HG03103 (cell line): ENCODE results near the gene ZNF17.
"Not testable (repeated sequence)": the region's sequence is repeated elsewhere in the genome, so short reads cannot be mapped to it uniquely, and the experiment has no call there.

Experiments
- ATAC-seq: cut with Tn5 transposase; IDR thresholded peaks from one replicate; pipeline ENCODE4 v1.9.1; 2021; ENCODE audit warnings: low read depth; ENCODE audit not compliant: unreplicated experiment

The ZNF17 gene

DNA sequence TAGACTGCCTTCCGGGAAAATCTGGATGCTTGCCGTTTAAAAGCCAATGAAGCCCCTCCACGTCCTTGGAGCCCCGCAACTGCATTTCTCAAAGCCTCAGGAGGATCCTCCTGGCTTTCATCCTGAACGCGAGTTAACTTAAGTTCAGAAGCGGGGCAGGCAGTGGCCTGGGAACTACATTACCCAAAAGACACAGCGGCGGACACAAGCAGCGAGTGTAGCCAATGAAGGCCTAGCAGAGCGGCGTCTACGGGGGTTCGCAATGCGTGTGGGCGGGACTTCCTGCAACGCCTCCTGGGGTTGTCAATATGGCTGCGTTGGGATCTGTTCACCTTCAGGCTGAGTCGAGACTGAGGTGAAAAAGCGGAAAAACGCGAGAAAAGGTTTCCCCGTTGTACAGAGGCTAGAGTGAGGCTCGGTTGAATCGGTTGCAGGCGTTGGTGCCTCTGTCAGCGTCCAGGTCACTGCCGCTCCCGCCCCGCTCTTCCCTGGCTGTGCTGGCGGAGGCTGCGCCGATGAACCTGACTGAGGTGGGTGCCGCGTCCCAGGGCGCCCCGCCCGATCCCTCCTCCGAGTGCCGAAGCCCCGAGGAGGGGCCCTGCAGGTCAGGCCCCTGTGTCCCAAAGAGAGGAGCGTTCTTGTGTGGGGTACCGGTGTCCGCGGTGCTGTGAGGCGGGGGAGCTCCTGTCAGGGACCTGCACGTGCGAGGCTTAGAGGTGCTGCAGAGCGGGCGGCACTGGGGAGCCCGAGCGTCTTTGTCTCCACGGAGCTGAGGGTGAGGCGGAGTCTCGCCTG is at the start of gene ZNF17:
Gene ZNF17 (plus strand): TSS at position 285 of the 795 bp plus-strand sequence. CDS start 2,455 bp downstream, outside the sequence.
- peak; percentile 97 for ATAC-seq

DNA sequence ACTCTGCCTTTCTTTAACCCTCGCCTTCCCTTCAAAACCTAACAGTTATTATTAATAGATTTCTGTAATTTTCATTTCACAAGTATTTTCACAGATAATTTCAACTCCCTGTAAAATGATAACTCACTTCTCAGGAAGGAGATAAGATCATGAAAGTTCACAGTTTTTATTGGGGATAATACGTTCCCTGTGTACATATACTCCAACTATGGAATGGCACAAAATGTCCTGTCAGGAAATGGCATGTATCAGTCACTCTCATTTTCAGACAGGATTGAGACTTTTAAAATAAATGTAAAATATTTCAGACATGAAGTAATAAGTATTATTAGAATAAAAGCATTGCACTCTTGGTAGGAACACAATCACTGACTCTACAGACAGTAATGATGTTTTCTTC is 48.5 kb upstream of the ZNF17 start:
- no peak for ATAC-seq

GRCh38 chr19:57362997-57363687 is 47.8 kb upstream of the ZNF17 start, which contains the start of the genes TRAPPC2B and ZNF547:
TSS of gene TRAPPC2B (plus strand) at chr19:57363551. CDS start at chr19:57364834, 1,283 bp downstream.
TSS of gene ZNF547 (plus strand) at chr19:57363551. CDS start at chr19:57368556, 5,005 bp downstream.
- ATAC-seq = peak; percentile 95

- no peak for ATAC-seq
These were observed 47.2 kb upstream of the ZNF17 start for GRCh38 chr19:57363688-57364181.

GRCh38 chr19:57366776-57367175 is 44.2 kb upstream of the ZNF17 start:
- ATAC-seq = no peak

DNA sequence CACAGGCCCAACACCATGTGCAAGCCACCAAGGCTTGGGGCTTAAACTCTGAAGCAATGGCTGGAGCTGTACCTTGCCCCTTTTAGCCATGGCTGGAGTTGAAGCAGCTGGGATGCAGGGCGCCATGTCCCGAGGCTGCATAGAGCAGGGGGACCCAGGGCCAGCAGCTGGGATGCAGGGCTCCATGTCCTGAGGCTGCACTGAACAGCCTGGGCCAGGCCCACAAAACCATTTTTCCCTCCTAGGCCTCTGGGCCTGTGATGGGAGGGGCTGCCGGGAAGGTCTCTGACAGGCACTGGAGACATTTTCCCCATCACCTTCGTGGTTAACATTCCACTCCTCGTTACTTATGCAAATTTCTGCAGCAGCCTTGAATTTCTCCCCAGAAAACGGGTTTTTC is 36.8 kb upstream of the ZNF17 start:
- no peak for ATAC-seq

DNA sequence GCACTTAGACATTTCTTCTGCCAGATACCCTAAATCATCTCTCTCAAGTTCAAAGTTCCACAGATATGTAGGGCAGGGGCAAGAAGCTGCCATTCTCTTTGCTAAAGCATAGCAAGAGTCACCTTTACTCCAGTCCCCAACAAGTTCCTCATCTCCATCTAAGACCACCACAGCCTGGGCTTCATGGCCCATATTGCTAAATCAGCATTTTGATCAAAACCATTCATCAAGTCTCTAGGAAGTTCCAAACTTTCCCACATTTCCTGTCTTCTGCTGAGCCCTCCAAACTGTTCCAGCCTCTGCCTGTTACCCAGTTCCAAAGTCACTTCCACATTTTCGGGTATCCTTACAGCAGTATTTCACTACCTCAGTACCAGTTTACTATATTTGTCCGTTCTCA is 36.3 kb upstream of the ZNF17 start:
- not testable (repeated sequence) for ATAC-seq

- ATAC-seq = no peak
These were observed 34.8 kb upstream of the ZNF17 start for GRCh38 chr19:57376151-57376550.

DNA sequence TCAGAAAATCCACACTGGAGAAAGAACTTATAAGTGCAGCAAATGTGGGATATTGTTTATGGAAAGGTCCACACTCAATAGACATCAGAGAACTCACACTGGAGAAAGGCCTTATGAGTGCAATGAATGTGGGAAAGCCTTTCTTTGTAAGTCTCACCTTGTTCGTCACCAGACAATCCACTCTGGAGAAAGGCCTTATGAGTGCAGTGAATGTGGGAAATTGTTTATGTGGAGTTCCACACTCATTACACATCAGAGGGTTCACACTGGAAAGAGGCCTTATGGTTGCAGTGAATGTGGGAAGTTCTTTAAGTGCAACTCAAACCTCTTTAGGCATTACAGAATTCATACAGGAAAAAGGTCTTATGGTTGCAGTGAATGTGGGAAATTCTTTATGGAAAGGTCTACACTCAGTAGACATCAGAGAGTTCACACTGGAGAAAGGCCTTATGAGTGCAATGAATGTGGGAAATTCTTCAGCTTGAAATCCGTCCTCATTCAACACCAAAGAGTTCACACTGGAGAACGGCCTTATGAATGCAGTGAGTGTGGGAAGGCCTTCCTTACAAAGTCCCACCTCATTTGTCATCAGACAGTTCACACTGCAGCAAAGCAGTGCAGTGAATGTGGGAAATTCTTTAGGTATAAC is 33.3 kb upstream of the ZNF17 start:
- ATAC-seq = no peak

DNA sequence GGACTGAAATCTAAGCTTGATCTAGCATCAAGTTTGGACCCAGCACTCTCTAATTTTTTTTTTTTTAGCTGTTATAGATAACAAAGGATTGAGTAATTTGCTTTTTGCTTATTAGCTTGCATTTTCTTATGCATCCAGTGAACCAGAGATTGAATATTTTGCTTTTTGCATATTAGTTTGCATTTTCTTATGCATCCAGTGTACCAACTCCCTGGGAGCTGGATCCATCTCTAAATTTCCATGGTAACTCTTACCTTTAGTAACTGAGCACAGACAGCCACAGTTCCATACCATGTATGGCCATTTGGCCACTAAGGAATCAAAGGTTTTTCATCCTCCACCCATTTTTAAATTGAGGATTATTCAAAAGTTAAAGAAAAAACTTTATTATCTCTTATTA is 30.0 kb upstream of the ZNF17 start:
- no peak for ATAC-seq

DNA sequence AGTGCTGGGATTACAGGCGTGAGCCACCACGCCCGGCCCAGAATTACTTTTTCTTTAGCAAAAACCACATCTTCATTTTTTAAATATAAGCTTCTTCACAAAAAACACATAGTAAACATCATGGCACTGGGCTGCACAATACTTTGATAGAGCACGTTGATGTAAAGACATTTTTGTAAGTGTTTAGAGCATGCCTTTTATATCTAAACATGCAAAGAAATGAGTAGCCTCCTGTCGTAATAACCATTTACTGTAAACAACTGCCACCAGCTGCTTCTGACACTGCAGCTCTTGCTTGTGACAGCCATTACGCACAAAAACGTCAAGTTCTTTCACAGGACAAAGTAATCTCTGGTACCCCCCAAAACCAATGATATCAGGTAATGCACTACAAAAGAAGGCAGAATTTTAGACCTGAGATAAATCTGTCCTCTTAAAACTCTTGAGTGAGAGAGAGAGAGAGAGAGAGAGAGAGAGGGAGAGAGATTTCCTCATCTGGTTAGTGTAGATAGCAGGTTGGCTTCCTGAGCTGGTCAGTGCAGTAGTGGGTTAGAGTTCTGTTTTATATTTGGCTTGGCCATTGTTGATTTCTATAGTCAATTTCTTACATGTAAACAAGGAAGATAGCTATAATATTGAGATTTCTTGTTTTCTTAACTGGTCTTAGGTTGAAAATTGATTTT is 28.0 kb upstream of the ZNF17 start:
- no peak for ATAC-seq

DNA sequence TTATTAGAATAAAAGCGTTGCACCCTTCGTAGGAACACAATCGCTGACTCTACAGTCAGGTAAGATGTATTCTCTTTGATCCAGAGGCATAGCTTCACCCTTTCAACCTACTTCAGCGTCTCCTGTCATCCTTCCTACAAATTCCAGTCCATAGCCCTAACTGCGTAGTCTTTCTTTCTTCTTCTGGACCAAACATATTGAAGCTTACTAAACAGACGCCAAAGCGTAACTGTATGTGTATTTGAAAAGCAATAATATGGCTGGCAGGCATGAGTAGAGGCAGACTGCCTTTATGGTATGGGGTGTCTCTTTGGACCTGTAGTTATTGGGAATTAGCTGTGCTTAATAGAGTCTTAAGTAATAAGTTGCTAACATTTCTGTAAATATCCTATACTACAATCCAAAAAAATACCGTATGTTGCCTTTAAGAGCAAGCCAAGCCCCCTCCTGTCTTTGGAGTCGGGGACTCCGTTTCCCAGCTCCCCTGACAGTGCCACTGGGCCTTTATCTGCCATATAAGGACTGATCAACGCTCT is 21.7 kb upstream of the ZNF17 start:
- no peak for ATAC-seq

DNA sequence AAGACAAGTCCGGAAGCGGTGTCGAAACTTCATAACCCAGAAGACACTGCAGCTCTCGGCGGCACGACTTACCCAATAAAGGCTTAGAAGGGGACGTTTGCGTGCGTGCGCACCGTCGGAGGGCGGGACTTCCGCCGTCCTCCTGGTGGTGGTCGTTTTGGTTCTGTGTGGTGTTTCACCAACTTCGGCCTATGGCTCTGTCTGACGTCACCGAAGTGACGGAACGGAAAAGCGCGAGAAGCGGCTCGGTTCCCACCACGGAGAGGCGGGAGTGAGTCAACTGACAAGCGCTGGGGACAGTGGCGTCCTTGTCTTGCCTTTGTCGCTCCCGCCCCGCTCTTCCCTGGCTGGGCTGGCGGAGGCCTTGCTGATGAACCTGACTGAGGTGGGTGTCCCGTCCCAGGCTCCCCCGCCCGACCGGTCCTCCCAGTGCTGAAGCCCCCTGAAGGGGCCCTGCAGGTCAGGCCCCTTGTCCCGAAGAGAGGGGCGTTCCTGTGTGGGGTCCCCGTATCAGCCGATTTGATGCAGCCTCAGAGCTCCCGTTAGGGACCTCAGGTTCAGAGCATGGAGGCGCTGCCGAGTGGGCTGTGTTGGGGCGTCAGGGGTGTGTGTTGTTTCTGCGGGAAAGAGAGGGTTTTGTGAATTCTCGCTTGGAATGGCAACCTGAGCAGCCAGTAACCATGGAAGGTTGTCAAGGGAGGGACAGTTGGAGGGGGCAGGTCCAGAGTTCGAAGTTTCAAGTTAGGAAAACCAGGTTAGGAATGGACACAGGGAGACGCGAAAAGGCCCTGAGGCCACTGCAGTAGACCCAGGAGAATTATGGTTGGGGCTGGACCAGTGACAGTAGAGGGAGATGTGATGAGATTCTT is 21.0 kb upstream of the ZNF17 start, which contains the start of gene ZNF548:
Gene ZNF548 (plus strand): TSS at position 125 of the 869 bp plus-strand sequence. CDS start 246 bp downstream, at position 371.
- peak; percentile 96 for ATAC-seq

DNA sequence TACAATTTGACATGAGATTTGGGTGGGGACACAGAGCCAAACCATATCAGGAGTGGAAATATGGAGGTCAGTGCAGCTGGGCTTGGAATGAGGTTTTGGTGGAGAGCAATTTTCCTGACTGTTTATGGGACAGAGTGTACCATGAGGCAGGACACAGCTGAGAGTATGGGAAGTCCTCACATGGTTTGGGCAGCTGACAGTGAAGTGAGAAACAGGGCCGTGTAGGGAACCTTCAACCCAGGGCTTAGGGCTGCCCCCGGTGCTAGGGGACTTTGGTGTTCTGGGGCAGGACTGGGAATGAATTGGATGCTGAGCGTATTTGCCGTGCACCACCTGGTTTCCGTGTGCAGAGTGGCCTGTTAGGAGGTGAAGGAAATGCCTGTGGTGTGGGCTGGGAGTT is 15.3 kb upstream of the ZNF17 start:
- ATAC-seq = no peak

DNA sequence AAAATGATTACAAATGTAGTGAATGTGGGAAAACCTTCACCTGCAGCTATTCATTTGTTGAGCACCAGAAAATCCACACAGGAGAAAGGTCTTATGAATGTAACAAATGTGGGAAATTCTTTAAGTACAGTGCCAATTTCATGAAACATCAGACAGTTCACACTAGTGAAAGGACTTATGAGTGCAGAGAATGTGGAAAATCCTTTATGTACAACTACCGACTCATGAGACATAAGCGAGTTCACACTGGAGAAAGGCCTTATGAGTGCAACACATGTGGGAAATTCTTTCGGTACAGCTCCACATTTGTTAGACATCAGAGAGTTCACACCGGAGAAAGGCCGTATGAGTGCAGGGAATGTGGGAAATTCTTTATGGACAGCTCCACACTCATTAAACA is 12.1 kb upstream of the ZNF17 start:
- ATAC-seq = no peak

DNA sequence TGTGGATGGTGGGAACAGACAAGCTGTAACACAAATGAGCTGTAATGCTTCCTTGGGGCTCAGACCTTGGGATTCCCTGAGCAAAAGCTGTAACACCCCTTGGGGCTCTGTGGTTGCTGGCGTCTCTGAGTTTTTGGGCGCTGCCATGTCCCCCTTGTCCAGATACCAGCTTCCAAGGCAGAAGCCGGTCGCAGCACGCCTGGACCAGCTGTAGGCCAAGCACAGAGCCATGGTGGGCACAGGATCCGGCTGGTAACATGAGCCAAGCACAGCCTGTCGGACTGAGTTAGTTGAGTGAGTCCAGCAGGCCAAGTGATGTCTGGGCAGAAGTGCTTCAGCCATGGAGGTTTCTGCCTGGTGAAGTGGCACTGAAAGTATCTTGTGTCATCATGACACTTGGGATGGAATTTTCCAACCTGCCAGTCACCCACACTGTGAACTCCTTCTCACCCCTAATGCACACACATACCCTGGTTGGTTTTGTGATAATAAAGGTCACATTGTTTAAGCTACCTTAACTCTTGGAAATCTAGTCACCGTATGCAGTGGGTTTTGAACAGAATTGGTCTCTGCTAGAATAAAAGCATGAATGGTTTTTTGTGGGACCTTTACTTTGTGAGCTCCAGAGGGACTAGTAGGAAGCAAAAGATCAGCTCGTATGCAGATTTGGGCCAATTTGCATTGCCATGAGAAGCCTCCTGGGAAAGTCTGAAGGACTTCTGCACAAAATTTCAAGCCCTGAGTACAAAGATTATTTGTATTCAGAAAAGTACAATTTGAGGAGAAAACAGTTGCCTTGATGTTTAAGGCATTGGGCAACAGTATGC is 7.0 kb upstream of the ZNF17 start:
- ATAC-seq = no peak

DNA sequence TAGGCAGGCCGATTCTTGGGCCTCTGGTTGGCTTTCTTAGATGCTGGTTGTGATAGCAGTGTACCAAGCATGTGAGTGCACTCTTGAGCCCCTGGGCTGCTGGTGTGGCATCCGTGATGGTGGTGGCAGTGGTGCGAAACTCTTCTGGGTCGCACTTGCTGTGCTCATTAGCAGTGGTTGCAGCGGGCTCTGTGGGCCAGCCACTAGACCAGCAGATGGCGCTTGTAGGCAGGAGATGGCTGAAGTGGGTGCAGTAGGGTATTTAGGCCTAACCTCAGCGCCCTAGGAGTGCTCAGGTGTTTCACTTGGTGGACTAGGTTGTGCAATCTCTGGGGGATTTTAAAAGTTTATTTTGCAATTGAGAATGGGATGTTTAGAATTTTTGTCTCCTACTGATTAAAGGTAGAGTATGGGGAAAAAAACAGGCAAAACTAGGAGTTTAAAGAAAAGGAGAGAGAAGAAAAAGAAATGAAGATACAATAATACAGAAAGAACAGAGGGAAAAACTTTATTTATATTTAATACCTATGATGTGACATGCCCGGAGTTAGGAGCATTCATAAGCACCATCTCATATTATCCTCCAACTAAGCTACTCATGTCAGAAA is 4.3 kb upstream of the ZNF17 start:
- no peak for ATAC-seq

- ATAC-seq = no peak
These were observed 8.5 kb downstream of the ZNF17 start for GRCh38 chr19:57419439-57419838.
